OCI-LY7 (cell line): ENCODE measurements around the gene COX19.

Experiments
- CTCF ChIP-seq: fragments of 200-600 bp; sonication (generic); conservative IDR thresholded peaks from 2 replicates; pipeline ENCODE4 v1.5.1; 2014; ENCODE audit warnings: mild to moderate bottlenecking, antibody characterized with exemption, low read length, moderate library complexity, mixed read lengths
- EZH2phosphoT487 ChIP-seq: fragments of 200-600 bp; sonication (generic); IDR thresholded peaks from 2 replicates; pipeline ENCODE4 v1.6.1; 2018; ENCODE audit warnings: low read depth, borderline replicate concordance, mild to moderate bottlenecking, mixed run types, antibody characterized with exemption, low read length, moderate library complexity, mixed read lengths

- no peak for TF ChIP-seq CTCF
- no peak for TF ChIP-seq EZH2phosphoT487
Measured at GRCh38 chr7:969403-969802, 5.9 kb downstream of the COX19 start.
